MCF 10A (cell line): ENCODE data around the gene ITGB7. TPM values are rescaled to one million over a fixed set of nuclear protein-coding genes. Genes with fewer than 3 reads are reported as not detected.

Experiments used
- BruUV-seq: library from RNA; stranded (reverse); fragments of 400-500 nt; replicated peaks from 2 replicates; lab custom pipeline; 2021; lab: Mats Ljungman, UMichigan
- CTCF ChIA-PET: fragments of 300-600 bp; sonication (Branson Sonifier 250); formaldehyde crosslinking; extraction: SDS; loops from one replicate; lab custom pipeline; 2021; ENCODE audit warnings: antibody characterized with exemption, inconsistent platforms; lab: Yijun Ruan, JAX
- POLR2A ChIA-PET: fragments of 300-600, 350-650 bp; sonication (Branson Sonifier 250); formaldehyde crosslinking; extraction: SDS; loops from one replicate; lab custom pipeline; 2020; ENCODE audit warnings: antibody characterized with exemption, inconsistent platforms; lab: Yijun Ruan, JAX
- DNase-seq: peaks from one replicate; pipeline ENCODE4 v3.0.0-alpha.2; 2018; ENCODE audit not compliant: unreplicated experiment
- H3K27ac Mint-ChIP-seq: one replicate; pipeline ENCODE4 v1.8.0; 2022; ENCODE audit warnings: mild to moderate bottlenecking, low read depth, mixed read lengths; ENCODE audit not compliant: unreplicated experiment
- H3K27me3 Mint-ChIP-seq: one replicate; pipeline ENCODE4 v1.8.0; 2022; ENCODE audit warnings: mixed read lengths; ENCODE audit not compliant: insufficient read depth, unreplicated experiment
- H3K36me3 Mint-ChIP-seq: one replicate; pipeline ENCODE4 v1.8.0; 2022; ENCODE audit warnings: mild to moderate bottlenecking, moderate library complexity, mixed read lengths; ENCODE audit not compliant: insufficient read depth, unreplicated experiment
- H3K4me1 Mint-ChIP-seq: one replicate; pipeline ENCODE4 v1.8.0; 2022; ENCODE audit warnings: mixed read lengths; ENCODE audit not compliant: insufficient read depth, unreplicated experiment
- H3K4me3 Mint-ChIP-seq: one replicate; pipeline ENCODE4 v1.8.0; 2022; ENCODE audit warnings: mild to moderate bottlenecking, moderate library complexity, mixed read lengths; ENCODE audit not compliant: unreplicated experiment
- H3K9me3 Mint-ChIP-seq: one replicate; pipeline ENCODE4 v1.8.0; 2022; ENCODE audit warnings: mixed read lengths; ENCODE audit not compliant: unreplicated experiment
- CTCF ChIP-seq: fragments of 200-600 bp; IDR thresholded peaks from one replicate; pipeline ENCODE4 v1.8.0; 2022; ENCODE audit warnings: antibody characterized with exemption, mild to moderate bottlenecking; ENCODE audit not compliant: unreplicated experiment
- intact Hi-C: fragments of 100-400 bp; cut with micrococcal nuclease; formaldehyde crosslinking; loops from 2 replicates; pipeline ENCODE4 v1.14.1; 2022
- total RNA-seq: library from RNA; stranded (reverse); gene quantifications from 2 replicates; pipeline ENCODE4 v1.2.3, GENCODE V29; 2022

Gene ITGB7
- total RNA-seq, 1 experiment from 2014 or later, result 1.0 TPM

DNA sequence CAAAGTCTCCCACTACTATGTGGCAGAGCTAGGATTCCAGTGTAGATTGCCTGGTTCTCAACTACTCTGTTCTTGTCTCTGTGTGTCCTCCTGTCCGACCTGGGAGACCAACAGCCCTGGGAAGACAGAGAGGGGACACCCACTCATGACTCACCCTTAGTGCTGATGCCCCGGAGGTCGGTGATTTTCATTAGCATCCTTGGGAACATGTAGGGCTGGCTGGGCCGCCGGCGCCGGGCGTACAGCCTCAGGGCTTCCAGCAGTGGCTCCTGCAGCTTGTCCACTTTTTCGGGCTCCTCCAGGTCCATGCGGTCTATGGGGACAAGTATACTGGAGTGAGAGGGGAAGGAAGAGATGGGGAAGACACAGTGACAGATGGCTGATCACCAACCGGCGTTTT, 5.9 kb upstream of the ITGB7 start:
- H3K4me1 Mint-ChIP-seq, result peaks cover 20% of the 10 kb centered on the region
- CTCF ChIA-PET, result interaction anchor here (0.5 to 9.3 kb wide), 16 partner anchors 10 to 295 kb away, joined by 3 to 275 read pairs (median 4); partner anchors contain the start of genes AAAS, ESPL1 and PFDN5

DNA sequence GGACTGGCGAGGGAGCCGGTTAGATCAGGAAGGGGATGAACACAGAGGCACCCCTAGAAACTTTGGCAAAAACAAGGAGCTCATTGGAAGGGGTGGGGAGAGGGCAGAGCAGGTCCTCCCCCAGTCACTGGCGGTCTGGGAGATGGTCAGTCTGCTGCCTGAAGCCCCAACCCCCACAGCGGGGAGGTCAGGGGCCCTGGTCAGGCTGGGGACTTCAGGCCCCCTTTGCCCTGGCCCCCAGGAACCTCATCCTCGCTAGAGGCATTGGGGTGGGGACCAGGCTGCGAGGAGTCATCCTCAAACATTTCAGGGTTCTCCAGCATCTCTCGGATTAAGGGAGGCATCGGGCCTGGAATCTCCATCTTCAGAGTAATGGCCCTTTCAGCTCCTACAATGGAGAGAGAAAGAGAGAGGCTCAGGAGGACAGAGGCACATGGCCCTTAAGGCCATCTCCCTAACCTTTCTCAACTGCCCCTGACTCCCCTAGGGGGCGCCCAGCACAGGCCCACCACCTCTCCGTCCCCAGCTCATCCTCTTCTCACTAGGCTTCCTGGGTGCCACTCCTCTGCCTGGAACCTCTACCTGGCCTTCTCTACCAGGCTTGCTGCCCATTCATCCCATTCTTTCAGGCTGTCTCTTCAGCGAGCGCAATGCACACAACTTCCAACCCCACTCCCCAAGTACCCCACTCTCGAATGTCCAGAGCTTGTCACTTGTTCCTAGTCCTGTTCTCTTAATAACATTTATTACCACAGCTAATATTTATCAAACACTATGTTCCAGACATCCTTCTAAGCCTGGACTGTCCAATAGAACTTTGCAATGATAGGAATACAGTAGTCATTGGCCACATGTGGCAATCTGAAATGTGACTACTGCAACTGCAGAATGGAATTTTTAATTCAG, 4.7 kb upstream of the ITGB7 start:
- no peak overlapping the region for H3K27ac Mint-ChIP-seq
- CTCF ChIA-PET, result interaction anchor here (0.5 to 9.3 kb wide), 16 partner anchors 11 to 603 kb away, joined by 3 to 275 read pairs (median 3); partner anchors contain the start of genes AAAS, ESPL1, MYG1 and PFDN5
- peaks cover 39% of the 10 kb centered on the region for H3K36me3 Mint-ChIP-seq
- POLR2A ChIA-PET, result interaction anchor here (0.7 to 0.9 kb wide), 2 partner anchors 40 to 84 kb away, joined by 3 to 5 read pairs; partner anchors contain the start of gene PFDN5
- no peaks in the 10 kb centered on the region for H3K27me3 Mint-ChIP-seq
- H3K9me3 Mint-ChIP-seq, result no peaks in the 10 kb centered on the region
- no peak for TF ChIP-seq CTCF
- no peak for DNase-seq
- intact Hi-C loops, result loop anchor here (5.0 kb wide), 1 partner anchor 56 kb away; the partner anchor contains the start of gene ESPL1
- no peak overlapping the region for H3K4me3 Mint-ChIP-seq
- BruUV-seq, result no TSS peak
- H3K4me1 Mint-ChIP-seq, result peaks cover 8% of the 10 kb centered on the region

More for the DNA sequence above, 5.9 kb upstream of the ITGB7 start:
- Mint-ChIP-seq H3K4me3 (no peak overlapping the region), H3K27me3 (no peaks in the 10 kb centered on the region), H3K27ac (no peak overlapping the region), H3K9me3 (no peaks in the 10 kb centered on the region), H3K36me3 (peaks cover 39% of the 10 kb centered on the region)
- BruUV-seq, result no TSS peak
- POLR2A ChIA-PET, result interaction anchor here (0.7 to 2.8 kb wide), 4 partner anchors 39 to 82 kb away, joined by 3 to 16 read pairs (median 4); partner anchors contain the start of gene PFDN5
- intact Hi-C loops, result loop anchor here (1.0 to 5.0 kb wide), 3 partner anchors 38 to 74 kb away; partner anchors contain the start of gene ESPL1
- no peak for TF ChIP-seq CTCF
- DNase-seq, result no peak

- CTCF ChIA-PET, result interaction anchor here (0.6 to 9.3 kb wide), 6 partner anchors 11 to 78 kb away, joined by 3 to 275 read pairs (median 6); partner anchors contain the start of gene PFDN5
- H3K27me3 Mint-ChIP-seq, result no peaks in the 10 kb centered on the region
- H3K4me1 Mint-ChIP-seq, result peaks cover 13% of the 10 kb centered on the region
- TSS peak; percentile 64 for BruUV-seq
- H3K36me3 Mint-ChIP-seq, result peaks cover 39% of the 10 kb centered on the region
- no peaks in the 10 kb centered on the region for H3K9me3 Mint-ChIP-seq
- intact Hi-C loops, result loop anchor here (5.0 kb wide), 1 partner anchor 56 kb away; the partner anchor contains the start of gene ESPL1
- H3K27ac Mint-ChIP-seq, result no peak overlapping the region
- no peak for TF ChIP-seq CTCF
- DNase-seq, result no peak
- POLR2A ChIA-PET, result interaction anchor here (0.6 to 1.0 kb wide), 2 partner anchors 41 to 51 kb away, joined by 3 to 5 read pairs; a partner anchor contains a TSS
- no peak overlapping the region for H3K4me3 Mint-ChIP-seq
Measured at GRCh38 chr12:53210843-53211242, 3.8 kb upstream of the ITGB7 start.
